ENCODE measurements around the gene RPGR. TPM values are rescaled to one million over a fixed set of nuclear protein-coding genes. Genes with fewer than 3 reads are reported as not detected.

RPGR gene
- polyA plus RNA-seq, 1 donor from 2014 or later, result 6.5 TPM

GRCh38 chrX:38236901-38237615 lies 90.3 kb downstream of the RPGR start:
- Histone ChIP-seq H3K27ac (ENCODE audit: low read length) (no peak overlapping the region), H3K27me3 (ENCODE audit: insufficient read depth, low read depth, low read length) (no peaks in the 10 kb centered on the region)

GRCh38 chrX:38233891-38234667 lies 93.2 kb downstream of the RPGR start:
- Histone ChIP-seq H3K9ac (ENCODE audit: low read length) (no peak overlapping the region), H3K4me2 (ENCODE audit: low read length) (no peak overlapping the region), H2AFZ (ENCODE audit: low read depth, low read length) (no peak overlapping the region), H3K4me3 (ENCODE audit: low read length) (no peak overlapping the region), H3K79me2 (replicated peaks; ENCODE audit: insufficient read depth, low read length) (no peaks in the 10 kb centered on the region), H3K27me3 (ENCODE audit: insufficient read depth, low read depth, low read length) (no peaks in the 10 kb centered on the region), H3K36me3 (ENCODE audit: insufficient read depth, low read length) (no peaks in the 10 kb centered on the region), H4K20me1 (ENCODE audit: insufficient read depth) (no peaks in the 10 kb centered on the region), H3K9me3 (ENCODE audit: low read length) (no peaks in the 10 kb centered on the region), H3K27ac (ENCODE audit: low read length) (no peak overlapping the region), H3F3A (ENCODE audit: insufficient read depth, low read length, poor library complexity, severe bottlenecking) (no peaks in the 10 kb centered on the region), H3K9me2 (ENCODE audit: insufficient read depth, low read length) (no peaks in the 10 kb centered on the region)
- TF ChIP-seq MXI1 (conservative IDR thresholded peaks at IDR 0.05; ENCODE audit: poor library complexity, severe bottlenecking), result no peak
- TF ChIP-seq, protein P1, sequence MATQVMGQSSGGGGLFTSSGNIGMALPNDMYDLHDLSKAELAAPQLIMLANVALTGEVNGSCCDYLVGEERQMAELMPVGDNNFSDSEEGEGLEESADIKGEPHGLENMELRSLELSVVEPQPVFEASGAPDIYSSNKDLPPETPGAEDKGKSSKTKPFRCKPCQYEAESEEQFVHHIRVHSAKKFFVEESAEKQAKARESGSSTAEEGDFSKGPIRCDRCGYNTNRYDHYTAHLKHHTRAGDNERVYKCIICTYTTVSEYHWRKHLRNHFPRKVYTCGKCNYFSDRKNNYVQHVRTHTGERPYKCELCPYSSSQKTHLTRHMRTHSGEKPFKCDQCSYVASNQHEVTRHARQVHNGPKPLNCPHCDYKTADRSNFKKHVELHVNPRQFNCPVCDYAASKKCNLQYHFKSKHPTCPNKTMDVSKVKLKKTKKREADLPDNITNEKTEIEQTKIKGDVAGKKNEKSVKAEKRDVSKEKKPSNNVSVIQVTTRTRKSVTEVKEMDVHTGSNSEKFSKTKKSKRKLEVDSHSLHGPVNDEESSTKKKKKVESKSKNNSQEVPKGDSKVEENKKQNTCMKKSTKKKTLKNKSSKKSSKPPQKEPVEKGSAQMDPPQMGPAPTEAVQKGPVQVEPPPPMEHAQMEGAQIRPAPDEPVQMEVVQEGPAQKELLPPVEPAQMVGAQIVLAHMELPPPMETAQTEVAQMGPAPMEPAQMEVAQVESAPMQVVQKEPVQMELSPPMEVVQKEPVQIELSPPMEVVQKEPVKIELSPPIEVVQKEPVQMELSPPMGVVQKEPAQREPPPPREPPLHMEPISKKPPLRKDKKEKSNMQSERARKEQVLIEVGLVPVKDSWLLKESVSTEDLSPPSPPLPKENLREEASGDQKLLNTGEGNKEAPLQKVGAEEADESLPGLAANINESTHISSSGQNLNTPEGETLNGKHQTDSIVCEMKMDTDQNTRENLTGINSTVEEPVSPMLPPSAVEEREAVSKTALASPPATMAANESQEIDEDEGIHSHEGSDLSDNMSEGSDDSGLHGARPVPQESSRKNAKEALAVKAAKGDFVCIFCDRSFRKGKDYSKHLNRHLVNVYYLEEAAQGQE (IDR thresholded peaks at IDR 0.05; ENCODE audit: borderline replicate concordance), result no peak
- TF ChIP-seq EP300 (conservative IDR thresholded peaks at IDR 0.05; ENCODE audit: poor library complexity, severe bottlenecking), result no peak
- TF ChIP-seq TAF1 (IDR thresholded peaks at IDR 0.05; ENCODE audit: low read depth), result no peak
- no peak for TF ChIP-seq SMC3 (conservative IDR thresholded peaks at IDR 0.05; ENCODE audit: poor library complexity)
- TF ChIP-seq RAD21 (conservative IDR thresholded peaks at IDR 0.05), result no peak
- no peak for TF ChIP-seq POLR2AphosphoS5 (IDR thresholded peaks at IDR 0.05)

More at GRCh38 chrX:38236901-38237615, 90.3 kb downstream of the RPGR start:
- H3F3A ChIP-seq (ENCODE audit: insufficient read depth, low read length, poor library complexity, severe bottlenecking), result no peaks in the 10 kb centered on the region
- no peaks in the 10 kb centered on the region for H4K20me1 ChIP-seq (ENCODE audit: insufficient read depth)
- H3K4me3 ChIP-seq (ENCODE audit: low read length), result no peak overlapping the region
- no peaks in the 10 kb centered on the region for H3K36me3 ChIP-seq (ENCODE audit: insufficient read depth, low read length)
- H2AFZ ChIP-seq (ENCODE audit: low read depth, low read length), result no peak overlapping the region
- no peaks in the 10 kb centered on the region for H3K9me3 ChIP-seq (ENCODE audit: low read length)
- H3K4me2 ChIP-seq (ENCODE audit: low read length), result no peak overlapping the region
- TF ChIP-seq, protein P1 (IDR thresholded peaks at IDR 0.05; ENCODE audit: borderline replicate concordance), result no peak
- TF ChIP-seq MXI1 (conservative IDR thresholded peaks at IDR 0.05; ENCODE audit: poor library complexity, severe bottlenecking) (no peak), RAD21 (conservative IDR thresholded peaks at IDR 0.05) (no peak), POLR2AphosphoS5 (IDR thresholded peaks at IDR 0.05) (no peak), CTCF (IDR thresholded peaks at IDR 0.05; ENCODE audit: poor library complexity, severe bottlenecking) (no peak), EZH2 (IDR thresholded peaks at IDR 0.05; ENCODE audit: borderline replicate concordance, insufficient read depth, low read length, poor library complexity, severe bottlenecking) (no peak), SMC3 (conservative IDR thresholded peaks at IDR 0.05; ENCODE audit: poor library complexity) (no peak), EP300 (conservative IDR thresholded peaks at IDR 0.05; ENCODE audit: poor library complexity, severe bottlenecking) (no peak)
- no peaks in the 10 kb centered on the region for H3K9me2 ChIP-seq (ENCODE audit: insufficient read depth, low read length)
- H3K79me2 ChIP-seq (replicated peaks; ENCODE audit: insufficient read depth, low read length), result no peaks in the 10 kb centered on the region
- no peak overlapping the region for H3K9ac ChIP-seq (ENCODE audit: low read length)

Measured in neural cell (in vitro differentiated cells).